OCI-LY1 (cell line): ENCODE data around the gene PRR3.

Experiments used
- H2AFZ ChIP-seq: fragments of 200-600 bp; sonication (generic), shearing (Covaris generic); 2 replicates; pipeline ENCODE4 v1.6.0; 2014; ENCODE audit warnings: antibody characterized with exemption, mild to moderate bottlenecking, low read length
- H3F3A ChIP-seq: fragments of 200-600 bp; sonication (generic), shearing (Covaris generic); 2 replicates; pipeline ENCODE4 v1.6.0; 2014; ENCODE audit warnings: mild to moderate bottlenecking, antibody characterized with exemption, low read length, moderate library complexity; ENCODE audit not compliant: insufficient read depth
- H3K27ac ChIP-seq: fragments of 200-600 bp; sonication (generic); 2 replicates; pipeline ENCODE4 v1.5.1; 2014; ENCODE audit warnings: low read length, mixed run types, mild to moderate bottlenecking, low read depth; ENCODE audit not compliant: poor library complexity, severe bottlenecking
- H3K27me3 ChIP-seq: fragments of 200-600 bp; sonication (generic); 2 replicates; pipeline ENCODE4 v1.6.0; 2014; ENCODE audit warnings: antibody characterized with exemption, mild to moderate bottlenecking, low read length, moderate library complexity; ENCODE audit not compliant: insufficient read depth
- H3K36me3 ChIP-seq: fragments of 200-600 bp; sonication (generic); 2 replicates; pipeline ENCODE4 v1.6.1; 2014; ENCODE audit warnings: mild to moderate bottlenecking, antibody characterized with exemption, low read length, moderate library complexity, mixed read lengths; ENCODE audit not compliant: insufficient read depth
- H3K4me1 ChIP-seq: fragments of 200-600 bp; sonication (generic); 2 replicates; pipeline ENCODE4 v1.5.1; 2014; ENCODE audit warnings: mild to moderate bottlenecking, low read length, moderate library complexity; ENCODE audit not compliant: insufficient read depth, severe bottlenecking
- H3K4me2 ChIP-seq: fragments of 200-600 bp; sonication (generic), shearing (Covaris generic); 2 replicates; pipeline ENCODE4 v1.6.1; 2014; ENCODE audit warnings: low read length
- H3K4me3 ChIP-seq: fragments of 200-600 bp; sonication (generic); 2 replicates; pipeline ENCODE4 v1.5.1; 2014; ENCODE audit warnings: low read length, low read depth, mild to moderate bottlenecking, mixed read lengths; ENCODE audit not compliant: poor library complexity, severe bottlenecking
- H3K79me2 ChIP-seq: fragments of 200-600 bp; shearing (Covaris generic); 2 replicates; pipeline ENCODE4 v1.6.1; 2016; ENCODE audit warnings: mixed run types, low read length, mixed read lengths; ENCODE audit not compliant: insufficient read depth
- H3K9ac ChIP-seq: fragments of 200-600 bp; sonication (generic), shearing (Covaris generic); 2 replicates; pipeline ENCODE4 v1.6.1; 2014; ENCODE audit warnings: mild to moderate bottlenecking, low read length, mixed read lengths
- H3K9me2 ChIP-seq: fragments of 200-600 bp; sonication (generic), shearing (Covaris generic); 2 replicates; pipeline ENCODE4 v1.6.1; 2014; ENCODE audit warnings: low read depth, mild to moderate bottlenecking, low read length, mixed read lengths
- H3K9me3 ChIP-seq: fragments of 200-600 bp; shearing (Covaris generic); 2 replicates; pipeline ENCODE4 v1.6.1; 2014; ENCODE audit warnings: low read length, mixed read lengths
- H4K20me1 ChIP-seq: fragments of 200-600 bp; sonication (generic), shearing (Covaris generic); 2 replicates; pipeline ENCODE4 v1.6.0; 2016; ENCODE audit warnings: mild to moderate bottlenecking, low read length; ENCODE audit not compliant: insufficient read depth
- EZH2 ChIP-seq: fragments of 200-600 bp; sonication (generic), shearing (Covaris generic); IDR thresholded peaks from 2 replicates; pipeline ENCODE4 v1.8.0; 2017; ENCODE audit warnings: borderline replicate concordance, mixed run types, mild to moderate bottlenecking, antibody characterized with exemption, low read length, moderate library complexity, mixed read lengths
- TF ChIP-seq, protein P1 (sequence below): fragments of 200-600 bp; sonication (generic), shearing (Covaris generic); IDR thresholded peaks from 2 replicates; pipeline ENCODE4 v1.5.1; 2017; ENCODE audit warnings: mild to moderate bottlenecking, antibody characterized with exemption, low read length, moderate library complexity, mixed read lengths

The PRR3 gene

DNA sequence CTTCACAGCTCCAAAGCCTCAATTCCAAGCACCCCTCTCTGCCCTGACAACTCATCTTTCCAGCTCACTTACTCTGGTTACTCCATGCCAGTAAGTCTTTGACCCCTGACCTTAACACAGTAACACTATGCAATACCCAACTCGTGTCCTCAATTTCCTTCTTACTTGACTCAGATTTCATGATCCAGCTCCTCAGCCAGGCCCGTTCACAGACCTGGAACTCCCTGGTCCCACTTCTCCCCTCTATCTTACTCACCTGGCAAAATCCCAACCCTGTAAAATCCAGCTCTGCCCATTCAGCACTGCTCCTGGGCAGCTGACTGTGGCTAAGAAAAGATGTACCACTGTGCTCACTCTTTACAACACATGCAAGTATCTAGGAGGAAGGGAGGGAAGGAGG lies 8.7 kb upstream of the PRR3 start:
- no peak overlapping the region for H3K4me2 ChIP-seq
- H3K9me3 ChIP-seq = no peaks in the 10 kb centered on the region
- no peaks in the 10 kb centered on the region for H4K20me1 ChIP-seq
- H3K9ac ChIP-seq = no peak overlapping the region
- H3K9me2 ChIP-seq = no peaks in the 10 kb centered on the region
- TF ChIP-seq, protein P1, sequence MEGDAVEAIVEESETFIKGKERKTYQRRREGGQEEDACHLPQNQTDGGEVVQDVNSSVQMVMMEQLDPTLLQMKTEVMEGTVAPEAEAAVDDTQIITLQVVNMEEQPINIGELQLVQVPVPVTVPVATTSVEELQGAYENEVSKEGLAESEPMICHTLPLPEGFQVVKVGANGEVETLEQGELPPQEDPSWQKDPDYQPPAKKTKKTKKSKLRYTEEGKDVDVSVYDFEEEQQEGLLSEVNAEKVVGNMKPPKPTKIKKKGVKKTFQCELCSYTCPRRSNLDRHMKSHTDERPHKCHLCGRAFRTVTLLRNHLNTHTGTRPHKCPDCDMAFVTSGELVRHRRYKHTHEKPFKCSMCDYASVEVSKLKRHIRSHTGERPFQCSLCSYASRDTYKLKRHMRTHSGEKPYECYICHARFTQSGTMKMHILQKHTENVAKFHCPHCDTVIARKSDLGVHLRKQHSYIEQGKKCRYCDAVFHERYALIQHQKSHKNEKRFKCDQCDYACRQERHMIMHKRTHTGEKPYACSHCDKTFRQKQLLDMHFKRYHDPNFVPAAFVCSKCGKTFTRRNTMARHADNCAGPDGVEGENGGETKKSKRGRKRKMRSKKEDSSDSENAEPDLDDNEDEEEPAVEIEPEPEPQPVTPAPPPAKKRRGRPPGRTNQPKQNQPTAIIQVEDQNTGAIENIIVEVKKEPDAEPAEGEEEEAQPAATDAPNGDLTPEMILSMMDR = no peak
- no peak for TF ChIP-seq EZH2
- H3K27ac ChIP-seq = no peak overlapping the region
- no peaks in the 10 kb centered on the region for H3K79me2 ChIP-seq
- H3K4me1 ChIP-seq = no peaks in the 10 kb centered on the region
- H3K36me3 ChIP-seq = peaks cover 68% of the 10 kb centered on the region
- H3K27me3 ChIP-seq = no peaks in the 10 kb centered on the region
- H3F3A ChIP-seq = no peaks in the 10 kb centered on the region
- H2AFZ ChIP-seq = no peak overlapping the region
- no peak overlapping the region for H3K4me3 ChIP-seq

- H3K4me3 ChIP-seq = no peak overlapping the region
Observed at GRCh38 chr6:30554404-30554803, 2.7 kb upstream of the PRR3 start.

DNA sequence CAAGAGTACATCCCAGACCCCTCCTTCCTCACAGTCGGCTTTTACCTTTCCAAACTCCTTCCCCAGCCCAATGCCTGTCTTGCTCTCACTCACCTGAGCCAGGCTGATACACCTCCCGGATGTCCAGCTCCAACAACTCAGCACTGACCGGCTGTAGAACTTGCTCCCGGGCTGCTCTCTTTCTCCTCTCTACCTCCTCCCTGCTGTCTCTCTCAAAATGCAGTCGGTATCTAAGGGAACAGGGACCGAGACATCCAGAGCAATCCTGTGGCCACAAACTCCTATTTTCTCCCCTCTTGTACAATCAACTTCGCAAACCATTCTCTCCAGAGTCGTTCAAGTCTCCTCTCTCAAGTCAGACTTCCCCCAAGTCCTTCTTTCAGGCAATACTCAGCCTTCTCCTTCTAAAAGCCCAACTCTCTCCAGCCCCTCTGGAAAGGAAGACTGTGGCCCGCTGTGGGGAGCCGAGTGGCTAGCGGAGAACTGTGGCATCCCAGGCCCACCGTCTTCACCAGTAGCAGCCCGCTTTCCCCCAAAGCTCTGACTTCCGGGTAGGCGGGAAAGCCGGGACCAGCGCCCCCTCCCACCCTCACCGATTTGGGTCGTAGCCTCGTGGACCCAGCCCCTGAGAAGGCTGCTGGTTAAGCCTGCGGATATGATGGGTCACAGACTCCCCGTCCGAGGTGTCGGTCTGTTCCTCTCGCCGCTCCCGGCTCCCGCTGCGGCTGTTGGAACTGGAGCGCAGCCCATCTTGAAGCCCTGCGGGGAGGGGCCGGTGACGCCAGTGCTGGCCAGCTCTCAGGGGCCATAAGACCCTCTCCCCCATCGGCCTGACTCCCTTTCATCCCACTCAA lies 1.9 kb upstream of the PRR3 start:
- Histone ChIP-seq H3K9ac (peak overlapping the region; percentile 96), H2AFZ (no peak overlapping the region), H3K79me2 (peaks cover 20% of the 10 kb centered on the region), H4K20me1 (no peaks in the 10 kb centered on the region), H3K9me3 (no peaks in the 10 kb centered on the region), H3K9me2 (no peaks in the 10 kb centered on the region), H3K4me2 (peak overlapping the region; percentile 93), H3K4me1 (peaks cover 22% of the 10 kb centered on the region), H3F3A (no peaks in the 10 kb centered on the region), H3K36me3 (peaks cover 63% of the 10 kb centered on the region), H3K27me3 (no peaks in the 10 kb centered on the region), H3K27ac (peak overlapping the region; percentile 93), H3K4me3 (peak overlapping the region; percentile 93)
- TF ChIP-seq EZH2 = no peak
- TF ChIP-seq, protein P1 = no peak

More at GRCh38 chr6:30554404-30554803, 2.7 kb upstream of the PRR3 start:
- Histone ChIP-seq H3K9me3 (no peaks in the 10 kb centered on the region), H3K79me2 (peaks cover 17% of the 10 kb centered on the region), H3K9me2 (no peaks in the 10 kb centered on the region), H3K36me3 (peaks cover 57% of the 10 kb centered on the region), H3K9ac (no peak overlapping the region; the same call in 1 of the 2 replicates), H3K4me2 (peak overlapping the region; percentile 93), H3K4me1 (peaks cover 22% of the 10 kb centered on the region), H4K20me1 (no peaks in the 10 kb centered on the region), H2AFZ (no peak overlapping the region), H3K27me3 (no peaks in the 10 kb centered on the region), H3K27ac (no peak overlapping the region), H3F3A (no peaks in the 10 kb centered on the region)
- TF ChIP-seq, protein P1 = no peak
